NCI-H2171 (cell line): ENCODE data around the gene PODN.

ENCODE experiments used
- DNase-seq: peaks from one replicate; lab custom pipeline; 2025; lab: John Stamatoyannopoulos, UW

Gene PODN

DNA sequence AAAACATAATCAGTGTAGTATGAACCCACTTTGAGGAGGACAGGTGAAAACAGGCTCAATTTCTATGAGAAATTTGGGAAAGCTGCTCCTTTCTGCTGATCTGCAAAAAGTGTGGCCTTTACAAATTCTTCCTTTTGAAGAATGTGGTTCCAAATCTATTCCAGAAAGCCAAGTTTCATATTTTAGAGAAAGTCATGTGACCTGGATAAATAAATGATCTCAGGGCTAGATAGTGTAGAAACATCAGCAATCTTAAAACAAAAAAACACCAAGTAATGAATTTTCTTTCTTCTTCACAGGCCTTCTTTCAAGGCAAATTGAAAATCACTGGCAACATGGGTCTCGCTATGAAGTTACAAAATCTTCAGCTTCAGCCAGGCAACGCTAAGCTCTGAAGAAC lies 11.7 kb upstream of the PODN start:
- DNase-seq: no peak

- DNase-seq: peak; percentile 35
These were observed 10.3 kb upstream of the PODN start for GRCh38 chr1:53051676-53052075.

GRCh38 chr1:53057127-53057526 lies 4.9 kb upstream of the PODN start:
- DNase-seq: no peak

DNA sequence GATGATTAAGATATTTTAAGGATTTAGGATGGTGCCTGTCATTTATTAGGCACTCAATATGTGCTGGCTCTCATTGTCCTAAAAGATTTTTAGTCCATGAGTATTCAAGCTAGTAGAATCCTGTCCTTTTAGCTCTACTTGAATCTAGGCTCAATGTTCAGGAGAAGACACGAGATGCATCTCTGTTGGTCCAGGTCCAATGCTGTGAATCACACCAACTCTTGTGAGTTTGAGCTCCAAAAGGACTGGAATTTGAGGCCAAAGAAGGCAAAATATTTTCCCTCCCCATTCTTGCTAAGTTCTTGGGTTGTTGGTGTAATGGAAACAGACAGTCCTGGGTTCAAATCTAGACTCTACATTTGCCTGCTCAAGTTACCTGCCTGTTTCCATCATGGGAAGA lies 1.4 kb upstream of the PODN start:
- no peak for DNase-seq

DNA sequence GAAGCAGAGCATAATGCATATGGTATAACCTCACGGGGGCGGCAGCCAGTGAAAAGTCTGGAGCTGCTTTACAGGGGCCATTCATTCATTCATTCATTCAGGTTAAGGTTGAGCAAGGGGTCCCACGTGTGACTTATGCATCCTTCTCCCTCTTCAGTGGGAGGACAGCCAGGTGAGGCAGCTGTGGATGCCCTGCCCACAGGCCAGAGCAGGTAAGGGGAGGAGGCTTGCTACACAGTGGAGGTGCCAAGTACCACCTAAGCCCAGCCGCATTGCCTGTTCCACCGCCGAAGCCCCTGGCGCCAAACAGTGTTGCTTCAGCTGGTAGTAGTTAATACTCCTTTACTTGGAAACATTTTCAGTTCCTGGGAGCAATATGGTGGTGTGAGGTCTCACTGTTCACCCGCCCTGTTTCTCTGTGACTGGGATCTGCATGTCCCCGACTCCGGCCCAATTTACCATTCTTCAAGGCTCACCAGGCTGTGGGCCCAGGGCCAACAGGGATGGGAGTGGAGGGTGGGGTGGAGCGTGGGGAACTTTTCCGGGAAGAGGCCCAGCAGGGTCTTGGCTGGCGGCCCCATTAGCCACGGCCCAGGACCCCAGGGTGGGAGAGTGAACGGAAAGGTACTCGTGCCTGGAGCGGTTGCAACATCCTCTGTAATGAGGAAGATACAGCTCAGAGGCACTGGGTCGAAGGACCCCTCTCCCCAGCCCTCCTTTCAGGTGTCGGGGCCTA lies 722 bp upstream of the PODN start:
- DNase-seq: no peak

DNA sequence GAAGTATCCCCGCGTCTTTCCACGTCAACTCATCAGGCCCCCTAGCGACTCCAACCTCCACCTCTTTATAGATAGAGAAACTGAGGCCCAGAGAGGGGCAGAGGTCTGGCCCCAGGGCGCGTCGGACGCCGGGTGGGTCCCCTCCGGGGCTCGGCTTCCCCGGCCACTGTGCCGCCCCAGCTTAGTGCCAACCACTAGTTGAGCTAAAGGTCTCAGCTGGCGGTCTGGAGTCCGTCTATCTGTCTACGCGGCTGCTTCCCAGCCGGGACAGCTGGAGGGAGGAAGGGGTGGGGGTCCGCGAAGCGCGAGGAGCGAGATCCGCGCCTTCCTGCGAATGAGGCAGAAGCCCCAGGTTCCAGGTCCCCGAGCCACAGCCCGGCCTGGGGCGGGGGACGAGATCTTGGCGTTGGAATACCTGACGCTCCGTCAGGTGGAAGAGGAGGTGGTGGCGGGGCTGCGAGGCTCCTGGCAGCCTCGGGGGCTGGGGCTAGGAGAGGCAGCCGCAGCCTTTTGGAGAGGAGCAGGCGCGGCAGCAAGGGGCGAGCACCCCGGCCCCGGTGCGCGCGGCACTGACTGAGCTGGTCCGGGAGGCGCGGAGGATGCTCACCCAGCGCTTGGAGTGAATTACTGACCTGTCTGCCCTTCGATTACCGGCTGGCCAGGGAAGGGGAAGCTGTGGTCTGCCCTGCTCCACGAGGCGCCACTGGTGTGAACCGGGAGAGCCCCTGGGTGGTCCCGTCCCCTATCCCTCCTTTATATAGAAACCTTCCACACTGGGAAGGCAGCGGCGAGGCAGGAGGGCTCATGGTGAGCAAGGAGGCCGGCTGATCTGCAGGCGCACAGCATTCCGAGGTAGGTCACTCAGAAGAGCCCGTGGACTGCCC lies 937 bp downstream of the PODN start:
- DNase-seq: no peak

DNA sequence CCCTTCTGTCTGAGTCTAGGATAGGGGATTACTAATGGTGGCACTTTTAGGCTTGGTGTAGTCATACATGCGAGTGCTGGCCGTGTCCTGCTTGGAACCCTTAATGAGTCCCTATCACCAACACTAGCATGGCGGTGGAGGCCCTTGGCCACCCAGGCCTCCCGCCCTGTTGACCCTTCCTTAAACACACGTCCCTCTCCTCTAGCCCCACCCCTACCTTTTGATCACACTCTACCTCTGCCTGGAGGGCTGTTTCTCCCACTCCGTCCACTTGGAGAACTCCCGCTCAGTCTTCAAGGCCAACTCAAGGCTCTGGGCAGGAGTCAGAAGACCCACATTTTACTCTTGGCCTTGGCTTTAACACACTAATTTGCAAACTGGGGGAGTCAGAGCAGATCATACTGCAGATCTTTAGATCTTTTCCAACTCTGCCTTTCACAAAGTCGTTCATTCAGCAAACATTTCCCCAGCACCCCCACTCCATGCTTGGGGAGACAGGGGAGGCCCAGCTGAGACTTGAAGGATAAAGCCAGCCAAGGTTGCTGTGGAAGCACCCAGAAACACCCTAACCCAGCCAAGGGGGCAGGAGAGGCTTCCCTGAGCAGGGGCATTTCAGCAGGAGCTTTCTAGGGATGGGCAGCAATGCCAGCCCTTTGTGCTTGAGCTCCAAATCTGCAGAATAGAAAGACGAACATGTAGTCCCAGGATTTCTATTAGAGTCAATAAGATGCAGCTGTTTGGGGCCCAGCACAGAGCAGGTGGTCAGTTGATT lies 1.9 kb downstream of the PODN start:
- DNase-seq: no peak

- DNase-seq: no peak
These were observed 3.4 kb downstream of the PODN start for GRCh38 chr1:53065391-53065790.

DNA sequence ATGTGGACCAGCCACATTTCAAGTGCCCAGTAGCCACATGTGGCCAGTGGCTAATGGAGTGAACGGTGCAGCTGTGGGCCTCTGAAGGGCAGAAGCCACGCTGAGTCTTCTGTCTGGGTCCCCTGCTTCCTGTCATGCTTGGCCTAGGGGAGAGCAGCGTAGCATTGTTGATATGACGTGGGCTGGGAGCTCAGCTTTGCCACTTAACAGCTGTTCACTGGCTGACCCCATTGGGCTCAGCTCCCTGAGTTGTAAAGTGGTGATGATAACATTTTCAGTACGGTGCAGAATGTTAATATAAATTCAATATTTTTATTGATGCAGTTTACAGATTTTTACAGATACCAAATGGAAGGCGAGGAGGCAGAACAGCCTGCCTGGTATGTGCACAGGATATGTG lies 4.5 kb downstream of the PODN start:
- no peak for DNase-seq

DNA sequence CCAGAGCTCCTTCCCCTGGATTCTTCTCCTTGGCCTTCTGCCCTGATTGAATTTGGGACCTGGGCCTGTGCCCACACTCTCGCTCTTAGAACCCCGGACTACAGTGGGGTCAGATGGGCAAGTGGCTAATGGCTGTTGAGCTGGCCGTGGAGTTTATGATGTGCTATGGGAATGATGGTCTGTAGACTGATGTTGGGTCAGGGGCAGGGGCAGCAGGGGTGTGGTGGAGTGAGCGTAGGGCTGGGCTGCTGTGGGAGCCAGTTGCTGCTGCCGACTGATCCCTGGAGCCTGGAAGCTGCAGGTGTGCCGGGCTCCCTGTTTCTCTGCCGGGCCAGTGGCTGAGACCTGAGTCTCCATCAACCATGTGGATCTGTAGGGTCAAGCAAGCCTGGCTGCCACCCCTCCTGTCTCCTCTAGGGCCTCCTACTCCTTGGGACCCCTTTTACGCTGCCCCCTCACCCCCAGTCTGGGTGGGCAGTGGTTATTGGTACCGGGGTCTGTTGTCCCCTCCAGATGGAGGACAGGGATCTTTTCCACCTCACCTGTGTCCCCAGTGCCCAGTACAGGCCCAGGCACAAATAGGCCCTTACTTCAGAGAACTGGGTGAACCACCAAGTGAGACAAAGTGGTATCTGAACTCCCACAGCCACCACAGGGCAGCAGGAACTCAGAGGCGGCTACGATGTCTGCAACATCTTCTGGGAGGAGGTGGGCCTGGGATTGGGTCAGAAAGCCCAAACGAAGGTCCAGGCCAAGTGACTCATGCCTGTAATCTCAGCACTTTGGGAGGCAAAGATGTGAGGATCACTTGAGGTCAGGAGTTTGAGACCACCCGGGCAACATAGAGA lies 5.1 kb downstream of the PODN start:
- no peak for DNase-seq

GRCh38 chr1:53067886-53068285 lies 5.9 kb downstream of the PODN start:
- DNase-seq: no peak

DNA sequence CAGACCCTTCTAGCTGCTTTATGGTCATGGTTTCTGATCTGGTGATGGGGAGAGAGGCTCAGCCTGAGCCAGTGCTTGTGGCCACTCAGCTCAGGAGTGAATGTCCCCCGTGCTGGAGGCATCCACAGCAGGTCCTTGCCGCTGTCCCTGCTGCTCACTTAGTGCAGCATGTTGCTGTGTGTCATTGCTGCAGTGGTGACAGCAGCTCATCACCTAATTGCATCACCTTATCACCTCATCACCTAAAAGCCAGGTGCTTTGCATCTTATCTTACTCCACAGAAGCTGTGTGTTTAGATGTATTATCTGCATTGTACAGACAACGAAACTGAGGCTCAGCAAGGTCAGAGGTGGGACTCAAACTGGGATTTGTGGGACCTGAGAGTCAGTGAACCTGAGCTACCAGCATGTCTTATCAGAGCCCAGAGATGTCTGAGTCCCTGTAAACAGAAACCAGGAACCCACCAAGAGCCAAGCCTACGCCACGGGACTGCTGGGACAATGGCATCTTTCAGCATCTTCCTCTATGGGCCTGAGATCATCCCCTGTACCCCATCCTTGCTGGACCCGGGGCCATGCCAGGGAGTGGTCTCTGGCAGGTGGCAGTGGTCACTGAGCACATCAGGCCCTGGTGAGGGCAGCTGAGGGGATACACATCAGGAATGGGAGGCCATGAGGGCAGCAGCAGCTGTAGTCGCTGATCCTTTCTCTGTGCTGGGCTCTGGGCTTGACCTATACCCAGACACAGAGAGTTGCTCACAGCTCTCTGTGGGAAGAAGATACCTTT lies 6.5 kb downstream of the PODN start:
- DNase-seq: no peak

- no peak for DNase-seq
These were observed 7.3 kb downstream of the PODN start for GRCh38 chr1:53069265-53069662.

- DNase-seq: no peak
These were observed 7.8 kb downstream of the PODN start for GRCh38 chr1:53069663-53070327.

- no peak for DNase-seq
These were observed 8.6 kb downstream of the PODN start for GRCh38 chr1:53070621-53071020.

- no peak for DNase-seq
These were observed 9.3 kb downstream of the PODN start for GRCh38 chr1:53071167-53071865.

DNA sequence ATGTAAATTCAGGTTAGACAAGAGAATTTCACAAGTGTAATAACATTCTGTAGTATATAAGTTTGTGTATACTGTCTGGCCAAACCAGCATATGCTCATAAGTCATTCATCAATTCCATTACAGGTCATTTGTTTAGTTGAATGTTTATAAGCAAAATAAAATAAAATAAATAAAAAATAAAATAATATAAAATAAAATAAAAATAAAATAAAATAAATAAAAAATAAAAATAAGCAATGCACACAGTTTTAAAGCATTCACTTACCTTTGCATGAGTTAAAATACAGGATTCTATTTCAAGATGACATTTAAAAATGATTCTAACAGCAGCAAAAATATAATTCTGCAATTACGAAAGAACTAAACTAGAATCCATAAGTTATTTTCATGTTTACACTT lies 9.9 kb downstream of the PODN start:
- DNase-seq: no peak

DNA sequence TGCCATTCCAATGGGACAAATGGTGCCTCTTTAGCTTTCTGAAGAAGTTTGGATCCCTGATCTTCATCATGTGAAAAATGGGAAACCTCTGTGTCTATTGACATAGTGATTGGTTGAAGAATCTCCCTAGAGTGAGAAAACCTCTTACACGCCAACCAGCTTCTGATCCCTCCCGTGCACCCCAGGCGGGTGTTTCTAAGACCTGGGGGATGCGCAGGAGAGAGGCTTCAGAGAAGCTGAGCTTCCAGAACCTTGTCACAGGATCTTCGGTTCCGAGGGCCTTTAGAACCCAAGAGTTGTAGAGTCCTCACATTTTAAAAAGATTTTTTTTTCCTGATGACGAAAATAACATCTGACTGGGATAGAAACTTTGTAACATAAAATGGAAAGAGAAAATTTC lies 11.3 kb downstream of the PODN start:
- no peak for DNase-seq

DNA sequence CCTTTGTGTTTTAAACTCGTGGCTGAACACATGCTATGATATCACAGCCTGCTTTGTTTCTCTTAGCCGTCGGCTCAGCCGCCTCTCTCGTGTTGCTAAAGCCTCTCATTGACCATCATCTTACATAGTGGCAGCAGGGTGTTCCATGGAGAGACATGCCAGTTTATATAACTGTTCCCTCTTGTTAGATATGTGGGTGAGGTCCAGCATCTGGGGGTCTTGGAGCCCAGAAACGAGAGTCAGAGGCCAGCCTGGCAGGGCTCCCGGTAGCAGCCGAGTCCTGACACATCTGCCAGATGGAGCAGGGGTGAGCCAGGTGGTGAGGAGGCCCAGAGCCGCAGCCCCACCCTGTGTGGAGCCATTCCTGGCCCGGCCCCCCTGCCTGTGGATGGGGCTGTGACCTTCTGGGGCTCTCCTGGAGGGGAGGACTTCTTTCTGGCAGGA lies 11.9 kb downstream of the PODN start:
- peak; percentile 82 for DNase-seq
